Thyroid gland (tissue), 4 donors: Measurements from ENCODE around the gene COL9A3.

Experiments
- CTCF ChIP-seq, 6 experiments: fragments of 200-600 bp in 3 of 6; fragments of 450-650 bp in 3 of 6; sonication (generic) in 3 of 6; IDR thresholded peaks; one replicate each; pipeline ENCODE4 v1.5.1; 2016 to 2019; ENCODE audit warnings: antibody characterized with exemption in 6 of 6, mild to moderate bottlenecking in 2 of 6, inconsistent platforms in 1 of 6, moderate library complexity in 1 of 6
- POLR2A ChIP-seq, 2 donors: fragments of 450-650 bp; IDR thresholded peaks; one replicate each; pipeline ENCODE4 v1.6.1; 2017; ENCODE audit warnings: antibody characterized with exemption in 2 of 2, mild to moderate bottlenecking in 2 of 2, moderate library complexity in 1 of 2

- TF ChIP-seq POLR2A (IDR thresholded peaks at IDR 0.05) (no peak), CTCF (IDR thresholded peaks at IDR 0.05) (no peak)
Observed at GRCh38 chr20:62824476-62825332, 7.9 kb downstream of the COL9A3 start.
